ENCODE results near the gene EIF2B1.
A peak's percentile ranks its signal among the peaks of the same experiment; 100 is the strongest.
"Not testable (repeated sequence)": the region's sequence is repeated elsewhere in the genome, so short reads cannot be mapped to it uniquely, and the experiment has no call there.

EIF2B1 gene

DNA sequence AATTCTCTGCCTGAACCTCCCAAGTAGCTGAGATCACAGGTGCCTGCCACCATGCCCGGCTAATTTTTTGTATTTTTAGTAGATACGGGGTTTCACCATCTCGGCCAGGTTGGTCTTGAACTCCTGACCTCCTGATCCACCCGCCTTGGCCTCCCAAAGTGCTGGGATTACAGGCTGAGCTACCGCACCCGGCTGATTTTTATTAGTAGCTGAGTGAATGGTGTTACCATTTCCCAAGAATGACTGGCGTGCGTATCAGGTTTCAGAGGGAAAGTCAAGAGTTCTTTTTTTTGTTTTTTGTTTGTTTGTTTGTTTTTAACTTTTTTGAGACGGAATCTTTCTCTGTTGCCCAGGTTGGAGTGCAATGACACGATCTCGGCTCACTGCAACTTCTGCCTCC lies 30.0 kb downstream of the EIF2B1 start:
- H3K27me3 Mint-ChIP-seq; H3K9me3 Mint-ChIP-seq; ATAC-seq (replicated peaks); DNase-seq: not testable (repeated sequence)
- H3K4me1 Mint-ChIP-seq (ENCODE audit: low read depth in 2 of 2): peaks cover 13 to 17% of the 10 kb centered on the region in 2 donors
- peak overlapping the region in 1 of 2 donors; percentile 99 for H3K4me3 Mint-ChIP-seq
- H3K36me3 Mint-ChIP-seq (ENCODE audit: insufficient read depth): peaks cover 42% of the 10 kb centered on the region
- peak overlapping the region in 1 of 2 donors; percentile 98 for H3K27ac Mint-ChIP-seq

DNA sequence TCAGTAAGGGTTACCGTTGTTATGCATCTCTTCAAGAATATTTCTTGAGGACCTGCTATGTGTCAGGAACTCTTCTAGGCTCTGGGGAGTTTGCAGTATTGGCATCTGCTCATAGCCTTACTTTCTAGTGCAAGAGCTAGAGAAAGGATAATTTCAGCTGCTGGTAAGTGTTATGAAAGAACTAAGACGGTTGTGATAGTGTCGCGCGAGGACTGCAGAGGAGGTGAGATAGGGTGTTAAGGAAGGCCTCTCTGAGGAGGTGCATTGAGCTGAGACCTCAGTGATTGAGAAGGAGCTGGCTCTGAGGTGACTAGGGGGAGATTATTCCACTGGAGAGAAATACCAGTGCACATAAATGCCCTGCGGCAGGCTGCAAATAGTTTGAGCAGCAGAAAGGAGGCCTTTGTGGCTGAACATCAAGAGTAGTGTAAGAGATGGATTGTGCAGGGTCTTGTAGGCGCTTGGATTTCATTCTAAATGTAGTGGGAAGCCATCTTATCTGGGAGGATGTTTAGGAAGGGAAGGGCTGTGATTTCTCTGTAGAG lies 30.8 kb downstream of the EIF2B1 start:
- ATAC-seq (replicated peaks) (no peak), DNase-seq (no peak)
- no peaks in the 10 kb centered on the region for H3K27me3 Mint-ChIP-seq
- peaks cover 42% of the 10 kb centered on the region for H3K36me3 Mint-ChIP-seq (ENCODE audit: insufficient read depth)
- peak overlapping the region; percentile 95 to 98 for H3K27ac Mint-ChIP-seq
- no peaks in the 10 kb centered on the region for H3K9me3 Mint-ChIP-seq
- peaks cover 13 to 17% of the 10 kb centered on the region in 2 donors for H3K4me1 Mint-ChIP-seq (ENCODE audit: low read depth in 2 of 2)
- H3K4me3 Mint-ChIP-seq: peak overlapping the region; percentile 91 to 99

GRCh38 chr12:123601602-123602489 lies 31.6 kb downstream of the EIF2B1 start, which contains the start of gene DDX55:
TSS of gene DDX55 (plus strand) at chr12:123602099. CDS start at chr12:123602149, 50 bp downstream.
- no peaks in the 10 kb centered on the region for H3K27me3 Mint-ChIP-seq
- peaks cover 42% of the 10 kb centered on the region for H3K36me3 Mint-ChIP-seq (ENCODE audit: insufficient read depth)
- peaks cover 13 to 17% of the 10 kb centered on the region in 2 donors for H3K4me1 Mint-ChIP-seq (ENCODE audit: low read depth in 2 of 2)
- ATAC-seq (replicated peaks) (peak; percentile 95), DNase-seq (peak; percentile 80 to 84 (median 83))
- H3K27ac Mint-ChIP-seq: peak within 1 kb of the TSS; percentile 95 to 98
- peak within 1 kb of the TSS; percentile 91 to 99 for H3K4me3 Mint-ChIP-seq
- no peaks in the 10 kb centered on the region for H3K9me3 Mint-ChIP-seq

GRCh38 chr12:123599721-123600120 lies 33.8 kb downstream of the EIF2B1 start:
- Mint-ChIP-seq H3K4me3 (peak overlapping the region in 1 of 2 donors; percentile 0), H3K36me3 (ENCODE audit: insufficient read depth) (peaks cover 45% of the 10 kb centered on the region)
- ATAC-seq (replicated peaks): no peak

GRCh38 chr12:123599310-123599709 lies 34.2 kb downstream of the EIF2B1 start:
- Mint-ChIP-seq H3K36me3 (ENCODE audit: insufficient read depth) (peaks cover 47% of the 10 kb centered on the region), H3K27me3 (no peaks in the 10 kb centered on the region), H3K4me1 (ENCODE audit: low read depth in 2 of 2) (peaks cover 13 to 17% of the 10 kb centered on the region in 2 donors), H3K4me3 (peak overlapping the region in 1 of 2 donors; percentile 0), H3K27ac (peak overlapping the region; percentile 27 to 79), H3K9me3 (no peaks in the 10 kb centered on the region)
- ATAC-seq (replicated peaks) (no peak), DNase-seq (no peak)

More at GRCh38 chr12:123599721-123600120, 33.8 kb downstream of the EIF2B1 start:
- H3K4me1 Mint-ChIP-seq (ENCODE audit: low read depth in 2 of 2): peaks cover 13 to 17% of the 10 kb centered on the region in 2 donors
- DNase-seq: no peak
- H3K27me3 Mint-ChIP-seq: no peaks in the 10 kb centered on the region
- peak overlapping the region in 1 of 2 donors; percentile 79 for H3K27ac Mint-ChIP-seq
- no peaks in the 10 kb centered on the region for H3K9me3 Mint-ChIP-seq

DNA sequence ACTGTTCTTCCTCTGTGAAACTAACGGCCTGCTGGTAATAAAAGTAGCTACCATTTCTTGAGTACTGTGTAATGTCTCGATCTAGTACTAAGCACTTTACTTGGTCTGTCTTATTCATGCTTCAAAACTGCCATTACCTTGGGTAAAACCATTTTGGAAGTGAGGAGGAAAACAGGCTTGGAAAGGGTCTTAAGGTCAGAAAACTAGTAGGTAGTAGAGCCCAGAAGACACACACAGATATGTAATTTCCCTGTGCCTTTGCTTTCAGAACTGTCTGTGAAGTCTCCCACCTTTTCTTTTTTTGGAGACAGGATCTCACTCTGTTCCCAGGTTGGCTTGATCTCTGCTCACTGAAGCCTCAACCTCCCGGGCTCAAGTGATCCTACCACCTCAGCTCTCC lies 35.0 kb downstream of the EIF2B1 start:
- H3K27ac Mint-ChIP-seq: peak overlapping the region; percentile 27 to 79
- ATAC-seq (replicated peaks) (no peak), DNase-seq (no peak)
- H3K9me3 Mint-ChIP-seq: no peaks in the 10 kb centered on the region
- no peaks in the 10 kb centered on the region for H3K27me3 Mint-ChIP-seq
- H3K4me1 Mint-ChIP-seq (ENCODE audit: low read depth in 2 of 2): peaks cover 13 to 20% of the 10 kb centered on the region in 2 donors
- H3K4me3 Mint-ChIP-seq: no peak overlapping the region
- peaks cover 52% of the 10 kb centered on the region for H3K36me3 Mint-ChIP-seq (ENCODE audit: insufficient read depth)

DNA sequence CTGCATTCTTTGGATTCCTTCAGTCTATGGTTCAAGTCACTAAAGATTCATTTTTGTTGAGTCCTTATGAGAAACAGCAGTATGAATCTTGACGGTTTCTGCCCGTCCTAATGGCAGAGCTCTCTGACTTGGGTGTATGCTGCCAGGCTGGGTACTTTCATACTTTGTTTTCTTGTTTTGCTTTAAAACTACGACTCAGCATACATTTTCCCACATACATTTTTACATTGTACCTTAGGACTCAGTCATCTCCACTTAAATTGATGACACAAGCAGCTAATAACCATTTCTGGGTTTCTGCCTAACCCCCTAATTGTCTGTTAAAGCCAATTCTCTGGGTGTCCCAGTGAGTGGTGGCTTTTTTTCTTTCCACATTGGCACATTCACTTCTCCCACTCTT lies 36.4 kb downstream of the EIF2B1 start:
- no peaks in the 10 kb centered on the region for H3K9me3 Mint-ChIP-seq
- peaks cover 65% of the 10 kb centered on the region for H3K36me3 Mint-ChIP-seq (ENCODE audit: insufficient read depth)
- no peaks in the 10 kb centered on the region for H3K27me3 Mint-ChIP-seq

DNA sequence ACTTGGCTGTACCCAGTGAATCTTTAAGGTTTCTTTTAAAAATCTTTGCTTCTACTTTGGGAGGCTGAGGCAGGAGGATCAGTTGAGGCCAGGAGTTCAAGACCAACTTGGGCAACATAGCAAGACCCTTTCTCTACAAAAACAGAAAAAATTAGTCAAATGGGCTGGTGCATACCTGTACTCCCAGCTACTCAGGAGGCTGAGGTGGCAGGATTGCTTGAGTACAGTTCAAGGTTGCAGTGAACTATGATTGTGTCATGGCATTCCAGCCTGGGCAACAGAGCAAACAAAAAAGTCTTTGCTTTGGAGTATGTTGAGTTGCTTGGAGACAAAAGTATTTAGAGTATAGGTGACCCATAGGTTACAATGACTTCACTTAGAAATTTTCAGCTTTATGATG lies 37.8 kb downstream of the EIF2B1 start:
- ATAC-seq (replicated peaks): no peak
- no peaks in the 10 kb centered on the region for H3K9me3 Mint-ChIP-seq
- DNase-seq: no peak
- no peaks in the 10 kb centered on the region for H3K27me3 Mint-ChIP-seq
- H3K36me3 Mint-ChIP-seq (ENCODE audit: insufficient read depth): peaks cover 73% of the 10 kb centered on the region
- no peak overlapping the region for H3K4me3 Mint-ChIP-seq
- H3K4me1 Mint-ChIP-seq (ENCODE audit: low read depth in 2 of 2): peaks cover 8 to 26% of the 10 kb centered on the region in 2 donors
- peak overlapping the region in 1 of 2 donors; percentile 68 for H3K27ac Mint-ChIP-seq

More for the DNA sequence above, 36.4 kb downstream of the EIF2B1 start:
- ATAC-seq (replicated peaks): no peak
- peak overlapping the region in 1 of 2 donors; percentile 39 for H3K27ac Mint-ChIP-seq
- peaks cover 9 to 21% of the 10 kb centered on the region in 2 donors for H3K4me1 Mint-ChIP-seq (ENCODE audit: low read depth in 2 of 2)
- no peak overlapping the region for H3K4me3 Mint-ChIP-seq
- no peak for DNase-seq

GRCh38 chr12:123591702-123592481 lies 41.6 kb downstream of the EIF2B1 start:
- Mint-ChIP-seq H3K9me3 (no peaks in the 10 kb centered on the region), H3K4me3 (peak overlapping the region in 1 of 2 donors; percentile 19), H3K4me1 (ENCODE audit: low read depth in 2 of 2) (peaks cover 18 to 45% of the 10 kb centered on the region in 2 donors), H3K36me3 (ENCODE audit: insufficient read depth) (peaks cover 88% of the 10 kb centered on the region), H3K27me3 (no peaks in the 10 kb centered on the region), H3K27ac (no peak overlapping the region)
- no peak for ATAC-seq (replicated peaks)
- DNase-seq: no peak

DNA sequence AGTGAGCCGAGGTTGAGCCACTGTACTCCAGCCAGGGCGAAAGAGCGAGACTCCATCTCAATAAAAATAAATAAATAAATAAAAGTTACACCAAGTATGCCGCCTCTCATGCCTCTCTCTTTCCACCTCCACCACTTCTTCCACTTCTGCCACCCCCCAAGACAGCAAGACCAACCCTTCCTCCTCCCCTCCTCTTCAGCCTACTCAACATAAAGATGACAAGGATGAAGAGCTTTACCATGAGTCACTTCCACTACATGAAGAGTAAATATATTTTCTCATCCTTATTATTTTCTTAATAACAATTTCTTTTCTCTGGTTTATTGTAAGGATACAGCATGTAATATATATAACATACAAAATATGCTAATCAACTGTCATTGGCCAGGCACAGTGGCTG lies 52.7 kb downstream of the EIF2B1 start:
- Mint-ChIP-seq H3K27me3 (no peaks in the 10 kb centered on the region), H3K9me3 (no peaks in the 10 kb centered on the region), H3K4me3 (no peak overlapping the region), H3K36me3 (ENCODE audit: insufficient read depth) (peaks cover 21% of the 10 kb centered on the region), H3K4me1 (ENCODE audit: low read depth in 2 of 2) (peaks cover 17 to 19% of the 10 kb centered on the region in 2 donors), H3K27ac (no peak overlapping the region)
- ATAC-seq (replicated peaks) (no peak), DNase-seq (no peak)

- ATAC-seq (replicated peaks); H3K27me3 Mint-ChIP-seq; H3K27ac Mint-ChIP-seq; DNase-seq; H3K4me3 Mint-ChIP-seq; H3K9me3 Mint-ChIP-seq; H3K36me3 Mint-ChIP-seq (ENCODE audit: insufficient read depth): not testable (repeated sequence)
- peaks cover 11 to 12% of the 10 kb centered on the region in 2 donors for H3K4me1 Mint-ChIP-seq (ENCODE audit: low read depth in 2 of 2)
Observed at GRCh38 chr12:123578829-123579228, 54.7 kb downstream of the EIF2B1 start.

GRCh38 chr12:123578243-123578642 lies 55.2 kb downstream of the EIF2B1 start:
- H3K27ac Mint-ChIP-seq: no peak overlapping the region
- H3K9me3 Mint-ChIP-seq: no peaks in the 10 kb centered on the region
- peaks cover 1% of the 10 kb centered on the region for H3K36me3 Mint-ChIP-seq (ENCODE audit: insufficient read depth)
- H3K27me3 Mint-ChIP-seq: no peaks in the 10 kb centered on the region
- ATAC-seq (replicated peaks): no peak
- DNase-seq: no peak
- H3K4me3 Mint-ChIP-seq: no peak overlapping the region
- H3K4me1 Mint-ChIP-seq (ENCODE audit: low read depth in 2 of 2): peaks cover 11 to 12% of the 10 kb centered on the region in 2 donors

- Mint-ChIP-seq H3K9me3 (no peaks in the 10 kb centered on the region), H3K36me3 (ENCODE audit: insufficient read depth) (peaks cover 3% of the 10 kb centered on the region), H3K27me3 (peaks cover 0 to under 1% of the 10 kb centered on the region in 2 donors), H3K4me3 (no peak overlapping the region), H3K4me1 (ENCODE audit: low read depth in 2 of 2) (no peaks in the 10 kb centered on the region), H3K27ac (no peak overlapping the region)
- ATAC-seq (replicated peaks): no peak
- no peak for DNase-seq
Observed at GRCh38 chr12:123576611-123577010, 56.9 kb downstream of the EIF2B1 start.
